ENCODE results near the gene YRDC. TPM values are rescaled to one million over a fixed set of nuclear protein-coding genes. Genes with fewer than 3 reads are reported as not detected.

YRDC gene
- total RNA-seq, 1 experiment from 2014 or later: 41.4 TPM

GRCh38 chr1:37782491-37782890 is 25.5 kb downstream of the YRDC start:
- ChIA-PET RAD21 (ENCODE audit: low non-redundant PET in 1 of 2, low total read pairs in 2 of 2, uncharacterized antibody in 2 of 2, unreplicated experiment in 2 of 2) (no interaction called here), CTCF (no interaction called here), POLR2A (no interaction called here)
- no peaks in the 10 kb centered on the region for H3K9me3 ChIP-seq (ENCODE audit: control insufficient read depth in 1 of 2, insufficient read depth in 1 of 2, low read depth in 1 of 2, low read length in 2 of 2)
- H4K20me1 ChIP-seq (ENCODE audit: insufficient read depth): no peaks in the 10 kb centered on the region
- no TSS peak for BruUV-seq (replicated peaks)
- H3K27ac ChIP-seq (ENCODE audit: low read depth, low read length): no peak overlapping the region
- H3K4me3 ChIP-seq (replicated peaks in 1 of 2; ENCODE audit: low read depth in 1 of 2, low read length in 2 of 2): no peak overlapping the region
- H3K27me3 ChIP-seq (ENCODE audit: insufficient read depth, low read length): peaks cover 4% of the 10 kb centered on the region; the same call in 1 of the 2 replicates
- H2AFZ ChIP-seq (ENCODE audit: low read depth, low read length, poor library complexity, severe bottlenecking): no peak overlapping the region
- ATAC-seq (no peak), DNase-seq (ENCODE audit: low read depth, low spot score) (no peak)
- no peaks in the 10 kb centered on the region for H3K9me2 ChIP-seq (ENCODE audit: insufficient read depth)
- TF ChIP-seq EZH2phosphoT487 (IDR thresholded peaks at IDR 0.05; ENCODE audit: borderline replicate concordance) (no peak), POLR2A (IDR thresholded peaks at IDR 0.05; ENCODE audit: borderline replicate concordance, extremely low read depth, insufficient read depth, insufficient read length) (no peak), ATF3 (IDR thresholded peaks at IDR 0.05) (no peak), MAX (IDR thresholded peaks at IDR 0.05) (no peak), EGR1 (IDR thresholded peaks at IDR 0.05; ENCODE audit: low read depth) (no peak), CBX3 (IDR thresholded peaks at IDR 0.05; ENCODE audit: low read depth) (no peak), CEBPB (IDR thresholded peaks at IDR 0.05; ENCODE audit: low read depth) (no peak), SP1 (IDR thresholded peaks at IDR 0.05; ENCODE audit: low read depth) (no peak), TCF7L2 (IDR thresholded peaks at IDR 0.05; ENCODE audit: borderline replicate concordance, extremely low read depth, insufficient read depth, insufficient read length) (no peak), ZBTB33 (IDR thresholded peaks at IDR 0.05; ENCODE audit: extremely low read depth, insufficient replicate concordance, low read length) (no peak), FOSL1 (IDR thresholded peaks at IDR 0.05; ENCODE audit: low read depth) (no peak)
- H3K4me1 ChIP-seq (ENCODE audit: control insufficient read depth in 1 of 2, insufficient read depth in 2 of 2, low read length in 2 of 2): no peaks in the 10 kb centered on the region
- H3K79me2 ChIP-seq (ENCODE audit: insufficient read depth, low read length): no peaks in the 10 kb centered on the region
- intact Hi-C loops (cut with micrococcal nuclease): no loop called here
- no peak overlapping the region for H3K4me2 ChIP-seq (ENCODE audit: low read length)
- no peaks in the 10 kb centered on the region for H3K36me3 ChIP-seq (ENCODE audit: control insufficient read depth in 1 of 2, insufficient read depth in 2 of 2, low read length in 2 of 2)
- no peak overlapping the region for H3K9ac ChIP-seq (ENCODE audit: low read length)

Data from HCT116 (cell line).